GM18867 (cell line): ENCODE measurements around the gene FAM240A.

Experiments
- ATAC-seq: cut with Tn5 transposase; IDR thresholded peaks from one replicate; pipeline ENCODE4 v1.9.1; 2021; ENCODE audit warnings: mild to moderate bottlenecking, moderate library complexity; ENCODE audit not compliant: unreplicated experiment

Gene FAM240A

GRCh38 chr3:46673151-46674030 is 61.1 kb downstream of the FAM240A start:
- no peak for ATAC-seq

- no peak for ATAC-seq
Observed at GRCh38 chr3:46674031-46674845, 61.9 kb downstream of the FAM240A start.

- no peak for ATAC-seq
Observed at GRCh38 chr3:46675426-46675825, 63.1 kb downstream of the FAM240A start.
